Panc1 (cell line): ENCODE measurements around the gene TMEM208. TPM values are rescaled to one million over a fixed set of nuclear protein-coding genes. Genes with fewer than 3 reads are reported as not detected.
A peak's percentile ranks its signal among the peaks of the same experiment; 100 is the strongest.

ENCODE experiments used
- ATAC-seq: fragments of 200-7000 bp; cut with Tn5 transposase; 2 replicates; pipeline ENCODE4 v1.9.1; 2020; ENCODE audit warnings: mild to moderate bottlenecking, moderate library complexity
- BruUV-seq: library from RNA; stranded (reverse); fragments of 400-500 nt; replicated peaks from 2 replicates; lab custom pipeline; 2021; lab: Mats Ljungman, UMichigan
- CTCF ChIA-PET: fragments of 300-600 bp; sonication (Branson Sonifier 250); formaldehyde crosslinking; loops from one replicate; lab custom pipeline; 2022; ENCODE audit warnings: antibody characterized with exemption; lab: Charles Lee
- POLR2A ChIA-PET: fragments of 300-600 bp; sonication (Branson Sonifier 250); formaldehyde crosslinking; loops from one replicate; lab custom pipeline; 2022; ENCODE audit warnings: antibody characterized with exemption; lab: Charles Lee
- DNase-seq: peaks from one replicate; pipeline ENCODE4 v3.0.0-alpha.2; 2010; ENCODE audit warnings: low read depth, low spot score
- H3K27ac ChIP-seq: 2 replicates; pipeline ENCODE4 v1.5.1; 2011; ENCODE audit warnings: mild to moderate bottlenecking, low read length, inconsistent platforms
- H3K27me3 ChIP-seq: fragments of 200-500 bp; sonication (Bioruptor generic); 2 replicates; pipeline ENCODE4 v1.6.0; 2014; ENCODE audit warnings: low read length, inconsistent platforms; ENCODE audit not compliant: control insufficient read depth, insufficient read depth
- H3K36me3 ChIP-seq: fragments of 200-500 bp; sonication (Bioruptor generic); 2 replicates; pipeline ENCODE4 v1.5.1; 2014; ENCODE audit warnings: inconsistent platforms, mild to moderate bottlenecking, low read length, moderate library complexity; ENCODE audit not compliant: control insufficient read depth, insufficient read depth
- H3K4me1 ChIP-seq: 2 replicates; pipeline ENCODE4 v1.5.1; 2011; ENCODE audit warnings: inconsistent platforms, mild to moderate bottlenecking, low read length, moderate library complexity; ENCODE audit not compliant: control insufficient read depth, insufficient read depth
- H3K4me3 ChIP-seq, 2 experiments: 2 replicates each; pipeline ENCODE4 v1.5.1; 2011 to 2012; ENCODE audit warnings: low read depth in 2 of 2, low read length in 2 of 2, mild to moderate bottlenecking in 2 of 2, inconsistent platforms in 1 of 2, moderate library complexity in 1 of 2
- H3K9me3 ChIP-seq: fragments of 200-500 bp; sonication (Bioruptor generic); 2 replicates; pipeline ENCODE4 v1.5.1; 2014; ENCODE audit warnings: low read depth, mild to moderate bottlenecking, inconsistent platforms, low read length, moderate library complexity; ENCODE audit not compliant: control insufficient read depth, insufficient read depth
- CTCF ChIP-seq: fragments of 450-650 bp; IDR thresholded peaks from 2 replicates; pipeline ENCODE4 v1.5.1; 2017; ENCODE audit warnings: mild to moderate bottlenecking
- POLR2AphosphoS5 ChIP-seq: IDR thresholded peaks from 2 replicates; pipeline ENCODE4 v1.6.1; 2012; ENCODE audit warnings: mild to moderate bottlenecking, low read depth, low read length, moderate library complexity
- REST ChIP-seq, 2 experiments: IDR thresholded peaks; 2 replicates each; pipeline ENCODE4 v1.6.1; 2011 to 2012; ENCODE audit warnings: low read depth in 2 of 2, control low read depth in 1 of 2, low read length in 1 of 2, mild to moderate bottlenecking in 1 of 2, moderate library complexity in 1 of 2; ENCODE audit not compliant: insufficient read depth in 1 of 2
- SIN3A ChIP-seq: IDR thresholded peaks from 2 replicates; pipeline ENCODE4 v1.6.1; 2012; ENCODE audit warnings: low read depth, mild to moderate bottlenecking, low read length, moderate library complexity, borderline replicate concordance; ENCODE audit not compliant: insufficient read depth
- TCF7L2 ChIP-seq: IDR thresholded peaks from 2 replicates; pipeline ENCODE4 v1.6.1; 2011; ENCODE audit warnings: mild to moderate bottlenecking, low read depth, low read length, inconsistent platforms
- in situ Hi-C: cut with HindIII; loops from 2 replicates; pipeline ENCODE4 v1.10.0; 2016; ENCODE audit warnings: low sequenced_read_pairs, low pct_unique_long_range_greater_than_20kb
- intact Hi-C: fragments of 100-400 bp; cut with micrococcal nuclease; formaldehyde crosslinking; loops from one replicate; pipeline ENCODE4 v1.10.0; 2022; ENCODE audit not compliant: unreplicated experiment
- total RNA-seq: library from RNA; stranded (reverse); gene quantifications from one replicate; pipeline ENCODE4 v1.2.1, GENCODE V29; 2021; ENCODE audit not compliant: unreplicated experiment

Gene TMEM208
- total RNA-seq, 1 experiment from 2014 or later: 25.6 TPM

GRCh38 chr16:67265834-67266233 is 38.9 kb downstream of the TMEM208 start:
- H3K27ac ChIP-seq: no peak overlapping the region
- H3K4me1 ChIP-seq: no peaks in the 10 kb centered on the region; the same call in 1 of the 2 replicates
- no peak for TF ChIP-seq CTCF
- TF ChIP-seq REST (IDR thresholded peaks at IDR 0.05; ENCODE audit: insufficient read depth in 1 of 2, low read depth in 2 of 2, low read length in 1 of 2): no peak
- TF ChIP-seq SIN3A: no peak
- no peak for TF ChIP-seq TCF7L2
- TF ChIP-seq POLR2AphosphoS5: no peak
- DNase-seq: no peak
- BruUV-seq: no TSS peak
- no peaks in the 10 kb centered on the region for H3K27me3 ChIP-seq
- POLR2A ChIA-PET: no interaction called here
- in situ Hi-C loops (no loop called here), intact Hi-C loops (no loop called here)
- H3K9me3 ChIP-seq: no peaks in the 10 kb centered on the region
- H3K36me3 ChIP-seq: no peaks in the 10 kb centered on the region
- no peak overlapping the region for H3K4me3 ChIP-seq
- no peak for ATAC-seq
- CTCF ChIA-PET: no interaction called here

GRCh38 chr16:67268136-67268579 is 41.2 kb downstream of the TMEM208 start:
- BruUV-seq: no TSS peak
- Histone ChIP-seq H3K27me3 (no peaks in the 10 kb centered on the region), H3K4me1 (no peaks in the 10 kb centered on the region; the same call in 1 of the 2 replicates), H3K9me3 (no peaks in the 10 kb centered on the region), H3K36me3 (no peaks in the 10 kb centered on the region), H3K27ac (no peak overlapping the region), H3K4me3 (no peak overlapping the region)
- intact Hi-C loops (no loop called here), in situ Hi-C loops (no loop called here)
- ATAC-seq (peak; percentile 68; the same call in 1 of the 2 replicates), DNase-seq (no peak)
- POLR2A ChIA-PET: interaction anchor here (0.8 kb wide), 1 partner anchor 29 kb away, joined by 7 read pairs; no protein-coding TSS in a partner anchor
- TF ChIP-seq TCF7L2: no peak
- TF ChIP-seq REST (IDR thresholded peaks at IDR 0.05; ENCODE audit: insufficient read depth in 1 of 2, low read depth in 2 of 2, low read length in 1 of 2): no peak
- no peak for TF ChIP-seq SIN3A
- TF ChIP-seq CTCF: no peak
- TF ChIP-seq POLR2AphosphoS5: no peak
- CTCF ChIA-PET: interaction anchor here (0.6 kb wide), 2 partner anchors 20 to 47 kb away, joined by 3 read pairs; no protein-coding TSS in a partner anchor
